ENCODE measurements around the gene RASSF4.

Gene RASSF4

GRCh38 chr10:44963772-44964633 is 4.4 kb downstream of the RASSF4 start:
- no peak for FAIRE-seq

GRCh38 chr10:44965104-44965503 is 5.5 kb downstream of the RASSF4 start:
- no peak for FAIRE-seq

GRCh38 chr10:44965651-44966097 is 6.1 kb downstream of the RASSF4 start:
- no peak for FAIRE-seq

DNA sequence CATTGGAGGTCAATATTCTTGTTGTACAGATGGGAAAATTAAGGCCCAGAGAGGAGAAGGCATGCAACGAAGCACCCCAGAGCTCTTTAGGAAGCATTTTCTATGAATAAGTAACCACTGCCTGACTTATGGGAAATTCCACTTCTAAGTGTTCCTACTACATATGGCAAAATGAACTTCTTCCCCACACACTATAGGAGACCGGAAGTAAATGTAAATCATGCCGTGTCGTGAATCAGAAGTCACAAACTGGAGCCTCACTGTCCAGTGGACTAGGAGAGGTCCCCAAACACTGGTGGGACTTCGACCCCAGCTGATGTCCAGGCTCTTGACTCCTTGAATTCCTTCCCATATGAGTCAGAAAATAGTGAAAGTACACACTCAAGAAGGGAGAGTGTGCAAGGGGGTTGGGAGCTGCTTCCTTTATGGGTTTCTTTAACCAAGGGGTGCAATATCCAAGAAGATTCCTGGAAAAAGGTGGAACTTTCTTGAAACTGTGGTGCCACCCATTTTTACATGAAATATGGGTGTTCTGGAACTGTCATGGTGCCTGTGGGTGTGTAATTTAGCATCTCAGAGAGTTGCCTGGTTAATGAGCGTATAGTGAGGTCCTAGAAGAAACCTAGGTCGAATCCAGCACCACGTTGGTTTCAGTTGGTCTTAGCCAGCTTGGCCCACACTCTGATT is 6.7 kb downstream of the RASSF4 start:
- FAIRE-seq = no peak

DNA sequence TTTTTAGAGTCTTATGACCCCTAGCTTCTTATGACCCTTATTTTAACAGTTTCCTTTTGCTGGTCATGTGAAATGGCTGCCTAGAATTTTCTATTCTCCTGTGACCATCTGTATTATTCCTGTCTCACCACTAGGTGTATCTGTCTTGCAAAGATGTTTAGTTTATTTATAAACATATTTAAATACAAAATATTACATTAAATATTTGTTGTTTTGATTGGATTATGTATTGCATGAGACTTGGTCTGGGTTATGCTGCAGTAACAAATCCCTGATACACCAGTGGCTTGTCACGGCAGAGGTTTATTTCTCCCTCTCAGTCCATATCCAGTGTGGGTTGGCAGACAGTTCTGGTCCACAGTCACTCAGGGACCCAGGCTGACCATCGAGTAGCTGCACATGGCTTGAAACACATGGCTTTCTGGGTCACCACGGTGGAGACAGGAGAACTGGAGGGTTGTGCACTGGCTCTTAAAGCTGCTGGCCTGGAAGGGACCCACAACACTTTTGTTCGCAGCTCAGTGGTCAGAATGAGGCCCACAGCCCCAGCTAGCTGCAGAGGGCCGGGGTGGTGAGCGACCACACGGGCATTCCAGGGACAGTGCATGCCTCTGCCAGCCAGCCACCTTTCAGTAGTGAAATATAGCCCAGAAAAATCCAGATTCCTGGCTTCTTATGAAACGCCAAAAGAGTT is 7.4 kb downstream of the RASSF4 start:
- FAIRE-seq = no peak

DNA sequence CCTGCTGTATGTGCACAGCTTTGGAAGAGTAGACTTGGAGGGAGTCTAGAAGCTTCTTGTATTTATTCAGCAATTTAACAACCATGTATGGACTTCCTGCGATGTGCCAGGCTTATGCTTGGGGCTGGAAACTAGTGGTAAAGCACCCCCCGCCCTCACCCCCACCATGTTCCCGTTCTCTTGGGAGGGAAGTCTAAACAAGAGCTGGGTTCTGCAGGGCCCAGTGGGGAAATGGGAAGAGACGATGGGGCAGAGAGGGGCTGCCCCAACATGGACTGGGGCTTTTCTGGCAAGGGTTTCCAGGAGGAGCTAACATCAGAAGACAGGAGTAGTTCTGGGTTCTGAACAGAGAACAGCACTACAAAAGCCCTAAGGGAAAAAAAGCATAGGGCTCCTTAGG is 8.0 kb downstream of the RASSF4 start:
- no peak for FAIRE-seq

- FAIRE-seq = no peak
These were observed 8.5 kb downstream of the RASSF4 start for GRCh38 chr10:44968091-44968490.

GRCh38 chr10:44968500-44969400 is 9.1 kb downstream of the RASSF4 start:
- no peak for FAIRE-seq

- no peak for FAIRE-seq
These were observed 10.3 kb downstream of the RASSF4 start for GRCh38 chr10:44969854-44970253.

- no peak for FAIRE-seq
These were observed 11.3 kb downstream of the RASSF4 start for GRCh38 chr10:44970812-44971395.

DNA sequence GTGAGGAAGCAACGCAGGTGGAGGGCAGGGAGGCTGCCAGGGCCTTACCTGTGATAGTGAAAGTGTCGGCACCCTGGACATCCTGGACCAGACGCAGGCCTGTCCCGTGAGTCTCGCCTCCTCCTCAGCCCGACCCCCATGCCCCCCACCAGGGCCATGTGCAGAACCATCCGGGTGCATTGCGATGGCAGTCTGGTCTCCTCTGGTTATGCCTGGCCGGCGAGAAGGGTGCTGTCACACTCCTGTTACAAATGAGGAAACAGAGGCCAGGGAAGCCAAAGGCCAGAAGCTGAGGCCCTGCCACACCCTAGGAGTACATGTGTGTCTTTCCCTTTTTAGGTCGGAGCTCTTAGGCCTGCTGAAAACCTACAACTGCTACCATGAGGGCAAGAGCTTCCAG is 11.8 kb downstream of the RASSF4 start:
- FAIRE-seq = no peak

DNA sequence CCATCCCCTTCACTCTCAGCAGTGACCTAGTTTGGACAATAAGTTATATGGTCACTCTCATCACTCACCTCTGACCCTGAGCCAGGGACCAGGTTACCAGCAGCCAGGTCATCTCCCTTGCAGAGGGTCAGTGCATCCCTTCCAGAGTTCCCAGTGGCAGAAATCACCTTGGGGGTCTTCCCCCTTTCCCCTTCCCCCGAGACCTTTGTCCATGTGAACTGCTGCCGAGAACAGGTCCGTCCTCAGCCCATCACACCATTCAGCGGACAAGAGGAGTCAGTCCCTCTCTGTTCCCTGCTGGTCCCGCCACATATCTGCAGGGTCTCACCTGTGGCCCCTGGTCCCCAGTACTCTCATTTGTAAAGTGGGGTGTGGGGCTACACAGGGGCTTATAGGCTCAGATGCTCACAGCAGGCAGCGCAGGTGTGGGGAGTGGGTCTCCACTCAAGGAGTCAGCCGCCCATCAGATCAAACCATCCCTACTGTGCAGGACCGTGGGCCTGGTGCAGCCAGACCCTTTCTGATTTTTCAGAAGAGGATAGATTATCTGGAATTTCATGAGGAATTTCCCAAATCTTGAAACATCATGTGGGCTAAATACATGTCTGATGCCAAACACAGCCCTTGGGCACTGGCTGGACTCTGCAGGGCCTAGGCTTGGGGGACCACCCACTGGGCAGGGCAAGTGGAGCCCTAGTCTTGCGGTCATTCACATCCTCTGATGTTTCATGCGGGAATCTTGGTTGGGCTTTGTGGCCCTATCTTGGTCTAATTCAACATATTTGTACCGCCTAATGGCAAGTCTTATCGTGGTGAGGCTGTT is 12.5 kb downstream of the RASSF4 start:
- FAIRE-seq = no peak

- no peak for FAIRE-seq
These were observed 13.3 kb downstream of the RASSF4 start for GRCh38 chr10:44972874-44973306.

DNA sequence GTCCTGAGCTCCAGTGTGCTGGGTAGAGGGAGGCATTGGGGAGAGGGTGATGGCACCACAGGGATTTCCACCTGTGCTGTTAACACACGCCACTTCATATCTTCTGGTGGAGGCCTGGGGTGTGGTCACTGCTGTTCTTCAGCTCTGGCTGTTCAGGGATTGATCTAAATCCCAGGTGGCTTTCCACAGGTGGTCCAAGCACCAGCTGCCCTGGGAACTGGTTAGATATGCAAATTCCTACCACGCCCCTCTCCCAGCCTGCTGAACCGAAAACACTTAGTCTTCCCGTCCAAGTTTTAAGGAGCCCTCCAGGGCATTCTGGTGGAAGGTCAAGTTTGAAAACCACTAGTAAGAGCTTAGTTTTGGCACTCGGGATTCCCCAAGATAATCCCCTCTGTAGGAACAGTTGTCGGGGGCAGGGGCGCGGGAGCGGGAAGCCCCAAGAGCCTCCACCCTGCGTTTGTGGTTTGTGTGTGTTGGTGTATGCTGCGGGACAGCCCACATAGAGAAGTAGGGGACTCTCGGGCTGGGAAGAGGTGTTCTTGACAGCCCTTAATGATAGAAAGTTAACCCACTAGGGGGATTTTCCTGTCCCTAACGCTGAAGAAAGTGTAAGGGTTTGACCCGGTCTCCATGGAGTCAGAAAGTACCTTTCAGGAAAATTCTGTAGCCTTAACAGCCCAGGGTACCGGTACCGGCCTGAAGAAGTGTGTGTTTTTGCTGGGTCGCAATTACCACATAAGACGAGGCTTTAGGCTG is 13.9 kb downstream of the RASSF4 start:
- no peak for FAIRE-seq

- FAIRE-seq = no peak
These were observed 14.6 kb downstream of the RASSF4 start for GRCh38 chr10:44974082-44974627.

GRCh38 chr10:44974628-44975430 is 15.2 kb downstream of the RASSF4 start:
- FAIRE-seq = no peak

- FAIRE-seq = no peak
These were observed 16.1 kb downstream of the RASSF4 start for GRCh38 chr10:44975431-44976331.
